Gastrocnemius medialis (tissue), 4 donors: ENCODE data around the gene SLC38A8. TPM values are rescaled to one million over a fixed set of nuclear protein-coding genes. Genes with fewer than 3 reads are reported as not detected.

Experiments used
- ATAC-seq, 2 donors: fragments of 150-250 bp; one replicate each; pipeline ENCODE4 v1.9.1; 2016
- DNase-seq, 2 donors: peaks; one replicate each; pipeline ENCODE4 v3.0.0-alpha.2; 2019
- H3K27ac ChIP-seq, 4 donors: fragments of 200-600 bp; sonication (generic); 1 replicate in 1 of 4; 2 replicates in 3 of 4; pipeline ENCODE4 v1.5.1; 2016 to 2018; ENCODE audit warnings: mild to moderate bottlenecking in 2 of 4, moderate library complexity in 1 of 4
- H3K27me3 ChIP-seq, 3 donors: fragments of 200-600 bp; sonication (generic) in 2 of 3; 1 replicate in 1 of 3; 2 replicates in 2 of 3; pipeline versions ENCODE4 v1.5.1 to v1.6.0; 2016 to 2019; ENCODE audit warnings: mild to moderate bottlenecking in 1 of 3, moderate library complexity in 1 of 3
- H3K36me3 ChIP-seq, 2 donors: fragments of 200-600 bp; sonication (generic) in 1 of 2; one replicate each; pipeline ENCODE4 v1.5.1; 2017 to 2018
- H3K4me1 ChIP-seq, 2 donors: fragments of 200-600 bp; sonication (generic) in 1 of 2; one replicate each; pipeline ENCODE4 v1.5.1; 2016 to 2017; ENCODE audit warnings: mild to moderate bottlenecking in 2 of 2
- H3K4me3 ChIP-seq, 4 donors: fragments of 200-600 bp; sonication (generic) in 3 of 4; 1 replicate in 1 of 4; 2 replicates in 3 of 4; pipeline ENCODE4 v1.5.1; 2016 to 2019; ENCODE audit warnings: mild to moderate bottlenecking in 2 of 4
- H3K9me3 ChIP-seq, 3 donors: fragments of 200-600 bp; sonication (generic) in 2 of 3; 1 replicate in 1 of 3; 2 replicates in 2 of 3; pipeline ENCODE4 v1.5.1; 2016 to 2019
- CTCF ChIP-seq, 5 experiments: fragments of 450-650 bp in 3 of 5; fragments of 200-600 bp in 2 of 5; sonication (generic) in 2 of 5; IDR thresholded peaks in 4 of 5; conservative IDR thresholded peaks in 1 of 5; 1 replicate in 4 of 5; 2 replicates in 1 of 5; pipeline ENCODE4 v1.5.1; 2016 to 2019; ENCODE audit warnings: antibody characterized with exemption in 5 of 5, mild to moderate bottlenecking in 3 of 5, moderate library complexity in 3 of 5
- POLR2A ChIP-seq, 2 donors: fragments of 450-650 bp; IDR thresholded peaks; one replicate each; pipeline ENCODE4 v1.6.1; 2017; ENCODE audit warnings: antibody characterized with exemption in 2 of 2, mild to moderate bottlenecking in 2 of 2, moderate library complexity in 2 of 2
- in situ Hi-C, 4 donors: fragments of 200-750 bp; cut with MboI; loops; one replicate each; pipeline versions ENCODE4 v1.15.0 to v1.8.0; 2017; ENCODE audit warnings: low sequenced_read_pairs in 4 of 4
- intact Hi-C: fragments of 100-400 bp; cut with DNase I; formaldehyde crosslinking; loops from one replicate; pipeline ENCODE4 v1.15.1; 2023; ENCODE audit warnings: low total_unique reads
- total RNA-seq, 4 donors: library from RNA; depleted of rRNA; stranded (reverse); fragments of >200 nt; gene quantifications; one replicate each; pipeline versions ENCODE4 v1.1.0 to v1.2.3, GENCODE V29; 2016

The SLC38A8 gene
- total RNA-seq, 4 donors from 2014 or later: not detected

- Histone ChIP-seq H3K27me3 (no peaks in the 10 kb centered on the region), H3K27ac (no peak overlapping the region), H3K9me3 (no peaks in the 10 kb centered on the region), H3K4me1 (no peaks in the 10 kb centered on the region), H3K4me3 (no peak overlapping the region), H3K36me3 (peaks cover 0 to 76% of the 10 kb centered on the region in 2 donors)
- in situ Hi-C loops (loop anchor here in 2 of 4 donors (10.0 to 25.0 kb wide), 2 partner anchors 79 to 92 kb away; partner anchors contain the start of genes NECAB2 (in 1 of the 2) and OSGIN1 (in 1 of the 2)), intact Hi-C loops (no loop called here)
- ATAC-seq (no peak), DNase-seq (no peak)
- TF ChIP-seq CTCF (IDR thresholded peaks at IDR 0.05 in 4 of 5, conservative IDR thresholded peaks at IDR 0.05 in 1 of 5): no peak
- TF ChIP-seq POLR2A (IDR thresholded peaks at IDR 0.05): no peak
Measured at GRCh38 chr16:84054271-84054670, 11.7 kb upstream of the SLC38A8 start.

GRCh38 chr16:84053237-84053636 lies 10.6 kb upstream of the SLC38A8 start:
- H3K27ac ChIP-seq: no peak overlapping the region
- no peaks in the 10 kb centered on the region for H3K27me3 ChIP-seq
- H3K9me3 ChIP-seq: no peaks in the 10 kb centered on the region
- TF ChIP-seq POLR2A (IDR thresholded peaks at IDR 0.05) (no peak), CTCF (IDR thresholded peaks at IDR 0.05 in 4 of 5, conservative IDR thresholded peaks at IDR 0.05 in 1 of 5) (no peak)
- ATAC-seq (no peak), DNase-seq (no peak)
- H3K36me3 ChIP-seq: peaks cover 0 to 71% of the 10 kb centered on the region in 2 donors
- H3K4me3 ChIP-seq: no peak overlapping the region
- in situ Hi-C loops: loop anchor here in 2 of 4 donors (10.0 to 25.0 kb wide), 2 partner anchors 78 to 91 kb away; partner anchors contain the start of genes NECAB2 (in 1 of the 2) and OSGIN1 (in 1 of the 2)
- no peaks in the 10 kb centered on the region for H3K4me1 ChIP-seq
- intact Hi-C loops: no loop called here

GRCh38 chr16:84052071-84052622 lies 9.6 kb upstream of the SLC38A8 start:
- Histone ChIP-seq H3K36me3 (peaks cover 0 to 60% of the 10 kb centered on the region in 2 donors), H3K27me3 (no peaks in the 10 kb centered on the region), H3K4me1 (no peaks in the 10 kb centered on the region), H3K9me3 (no peaks in the 10 kb centered on the region), H3K27ac (no peak overlapping the region), H3K4me3 (no peak overlapping the region)
- DNase-seq (no peak), ATAC-seq (no peak)
- in situ Hi-C loops: loop anchor here in 2 of 4 donors (10.0 to 25.0 kb wide), 2 partner anchors 77 to 90 kb away; partner anchors contain the start of genes NECAB2 (in 1 of the 2) and OSGIN1 (in 1 of the 2)
- TF ChIP-seq CTCF (IDR thresholded peaks at IDR 0.05 in 4 of 5, conservative IDR thresholded peaks at IDR 0.05 in 1 of 5) (no peak), POLR2A (IDR thresholded peaks at IDR 0.05) (no peak)
- intact Hi-C loops: no loop called here

- Histone ChIP-seq H3K27me3 (no peaks in the 10 kb centered on the region), H3K4me1 (no peaks in the 10 kb centered on the region), H3K36me3 (peaks cover 0 to 42% of the 10 kb centered on the region in 2 donors), H3K4me3 (no peak overlapping the region), H3K9me3 (no peaks in the 10 kb centered on the region), H3K27ac (no peak overlapping the region)
- DNase-seq (no peak), ATAC-seq (no peak)
- in situ Hi-C loops: loop anchor here in 2 of 4 donors (10.0 to 25.0 kb wide), 2 partner anchors 76 to 88 kb away; partner anchors contain the start of genes NECAB2 (in 1 of the 2) and OSGIN1 (in 1 of the 2)
- intact Hi-C loops: no loop called here
- no peak for TF ChIP-seq CTCF (IDR thresholded peaks at IDR 0.05 in 4 of 5, conservative IDR thresholded peaks at IDR 0.05 in 1 of 5)
- no peak for TF ChIP-seq POLR2A (IDR thresholded peaks at IDR 0.05)
Measured at GRCh38 chr16:84050316-84050715, 7.7 kb upstream of the SLC38A8 start.
